Stimulated activated CD8-positive, alpha-beta memory T cell treated with anti-CD3 and anti-CD28 coated beads, Interleukin-4, amount 100 ng/mL, for 48 hours (primary cell): Measurements from ENCODE around the gene NTSR2.

Experiments used
- DNase-seq: peaks from one replicate; pipeline ENCODE4 v3.0.0-alpha.2; 2020

Gene NTSR2

GRCh38 chr2:11624893-11625292 lies 45.1 kb downstream of the NTSR2 start:
- DNase-seq, result no peak

GRCh38 chr2:11622611-11623010 lies 47.4 kb downstream of the NTSR2 start:
- no peak for DNase-seq

- DNase-seq, result no peak
Measured at GRCh38 chr2:11621410-11621809, 48.6 kb downstream of the NTSR2 start.

GRCh38 chr2:11618708-11619062 lies 51.3 kb downstream of the NTSR2 start:
- DNase-seq, result no peak

- DNase-seq, result no peak
Measured at GRCh38 chr2:11617984-11618707, 51.8 kb downstream of the NTSR2 start.

GRCh38 chr2:11617527-11617926 lies 52.5 kb downstream of the NTSR2 start:
- no peak for DNase-seq

- DNase-seq, result no peak
Measured at GRCh38 chr2:11616851-11617415, 53.1 kb downstream of the NTSR2 start.

- no peak for DNase-seq
Measured at GRCh38 chr2:11616097-11616687, 53.8 kb downstream of the NTSR2 start.

GRCh38 chr2:11615209-11615608 lies 54.8 kb downstream of the NTSR2 start:
- DNase-seq, result no peak

GRCh38 chr2:11613297-11613696 lies 56.7 kb downstream of the NTSR2 start:
- DNase-seq, result no peak

GRCh38 chr2:11612553-11613215 lies 57.3 kb downstream of the NTSR2 start:
- no peak for DNase-seq

- no peak for DNase-seq
Measured at GRCh38 chr2:11611251-11611650, 58.7 kb downstream of the NTSR2 start.

- DNase-seq, result no peak
Measured at GRCh38 chr2:11610624-11611242, 59.3 kb downstream of the NTSR2 start.
